ENCODE data around the gene CEACAM6.
"Not testable (repeated sequence)": the region's sequence is repeated elsewhere in the genome, so short reads cannot be mapped to it uniquely, and the experiment has no call there.

CEACAM6 gene

DNA sequence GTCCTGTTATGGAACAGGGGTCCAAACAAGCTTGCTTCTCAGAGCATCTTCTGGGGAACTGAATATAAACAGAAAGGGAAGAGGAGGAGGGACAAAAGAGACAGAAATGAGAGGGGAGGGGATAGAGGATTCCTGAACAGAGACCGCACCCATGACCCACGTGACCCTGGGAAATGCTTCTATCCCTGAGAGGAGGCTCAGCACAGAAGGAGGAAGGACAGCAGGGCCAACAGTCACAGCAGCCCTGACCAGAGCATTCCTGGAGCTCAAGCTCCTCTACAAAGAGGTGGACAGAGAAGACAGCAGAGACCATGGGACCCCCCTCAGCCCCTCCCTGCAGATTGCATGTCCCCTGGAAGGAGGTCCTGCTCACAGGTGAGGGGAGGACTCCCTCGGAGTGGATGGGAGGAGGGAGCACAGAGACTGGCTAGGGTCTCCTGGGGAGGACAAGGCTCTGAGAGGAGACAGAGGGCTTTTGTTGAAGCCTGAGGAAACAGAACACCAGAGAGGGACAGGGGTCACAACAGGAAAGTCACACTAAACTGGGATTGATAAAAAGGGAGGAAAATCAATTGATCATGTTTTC is at the start of gene CEACAM6:
CEACAM6 (plus strand) TSS at position 203 of the 586 bp plus-strand sequence; CDS start at position 312, 109 bp downstream.
- DNase-seq = no peak

DNA sequence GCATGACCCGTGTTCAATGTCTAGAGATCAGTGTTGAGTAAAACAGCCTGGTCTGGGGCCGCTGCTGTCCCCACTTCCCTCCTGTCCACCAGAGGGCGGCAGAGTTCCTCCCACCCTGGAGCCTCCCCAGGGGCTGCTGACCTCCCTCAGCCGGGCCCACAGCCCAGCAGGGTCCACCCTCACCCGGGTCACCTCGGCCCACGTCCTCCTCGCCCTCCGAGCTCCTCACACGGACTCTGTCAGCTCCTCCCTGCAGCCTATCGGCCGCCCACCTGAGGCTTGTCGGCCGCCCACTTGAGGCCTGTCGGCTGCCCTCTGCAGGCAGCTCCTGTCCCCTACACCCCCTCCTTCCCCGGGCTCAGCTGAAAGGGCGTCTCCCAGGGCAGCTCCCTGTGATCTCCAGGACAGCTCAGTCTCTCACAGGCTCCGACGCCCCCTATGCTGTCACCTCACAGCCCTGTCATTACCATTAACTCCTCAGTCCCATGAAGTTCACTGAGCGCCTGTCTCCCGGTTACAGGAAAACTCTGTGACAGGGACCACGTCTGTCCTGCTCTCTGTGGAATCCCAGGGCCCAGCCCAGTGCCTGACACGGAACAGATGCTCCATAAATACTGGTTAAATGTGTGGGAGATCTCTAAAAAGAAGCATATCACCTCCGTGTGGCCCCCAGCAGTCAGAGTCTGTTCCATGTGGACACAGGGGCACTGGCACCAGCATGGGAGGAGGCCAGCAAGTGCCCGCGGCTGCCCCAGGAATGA is 48.4 kb upstream of the CEACAM6 start:
- peak in 1 of 2 experiments; percentile 26 for DNase-seq

DNA sequence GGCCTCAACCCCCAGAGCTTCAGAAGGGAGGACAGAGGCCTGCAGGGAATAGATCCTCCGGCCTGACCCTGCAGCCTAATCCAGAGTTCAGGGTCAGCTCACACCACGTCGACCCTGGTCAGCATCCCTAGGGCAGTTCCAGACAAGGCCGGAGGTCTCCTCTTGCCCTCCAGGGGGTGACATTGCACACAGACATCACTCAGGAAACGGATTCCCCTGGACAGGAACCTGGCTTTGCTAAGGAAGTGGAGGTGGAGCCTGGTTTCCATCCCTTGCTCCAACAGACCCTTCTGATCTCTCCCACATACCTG is 47.9 kb upstream of the CEACAM6 start:
- DNase-seq = no peak

DNA sequence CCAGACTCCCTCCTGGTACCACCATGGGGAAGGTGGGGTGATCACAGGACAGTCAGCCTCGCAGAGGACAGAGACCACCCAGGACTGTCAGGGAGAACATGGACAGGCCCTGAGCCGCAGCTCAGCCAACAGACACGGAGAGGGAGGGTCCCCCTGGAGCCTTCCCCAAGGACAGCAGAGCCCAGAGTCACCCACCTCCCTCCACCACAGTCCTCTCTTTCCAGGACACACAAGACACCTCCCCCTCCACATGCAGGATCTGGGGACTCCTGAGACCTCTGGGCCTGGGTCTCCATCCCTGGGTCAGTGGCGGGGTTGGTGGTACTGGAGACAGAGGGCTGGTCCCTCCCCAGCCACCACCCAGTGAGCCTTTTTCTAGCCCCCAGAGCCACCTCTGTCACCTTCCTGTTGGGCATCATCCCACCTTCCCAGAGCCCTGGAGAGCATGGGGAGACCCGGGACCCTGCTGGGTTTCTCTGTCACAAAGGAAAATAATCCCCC is 47.4 kb upstream of the CEACAM6 start:
- DNase-seq = no peak

DNA sequence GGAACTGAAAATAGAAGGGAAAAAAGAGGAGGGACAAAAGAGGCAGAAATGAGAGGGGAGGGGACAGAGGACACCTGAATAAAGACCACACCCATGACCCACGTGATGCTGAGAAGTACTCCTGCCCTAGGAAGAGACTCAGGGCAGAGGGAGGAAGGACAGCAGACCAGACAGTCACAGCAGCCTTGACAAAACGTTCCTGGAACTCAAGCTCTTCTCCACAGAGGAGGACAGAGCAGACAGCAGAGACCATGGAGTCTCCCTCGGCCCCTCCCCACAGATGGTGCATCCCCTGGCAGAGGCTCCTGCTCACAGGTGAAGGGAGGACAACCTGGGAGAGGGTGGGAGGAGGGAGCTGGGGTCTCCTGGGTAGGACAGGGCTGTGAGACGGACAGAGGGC is 46.8 kb upstream of the CEACAM6 start, which contains the start of gene CEACAM5:
CEACAM5 (plus strand) TSS at position 146 of the 400 bp plus-strand sequence; CDS start at position 252, 106 bp downstream.
- no peak for DNase-seq

DNA sequence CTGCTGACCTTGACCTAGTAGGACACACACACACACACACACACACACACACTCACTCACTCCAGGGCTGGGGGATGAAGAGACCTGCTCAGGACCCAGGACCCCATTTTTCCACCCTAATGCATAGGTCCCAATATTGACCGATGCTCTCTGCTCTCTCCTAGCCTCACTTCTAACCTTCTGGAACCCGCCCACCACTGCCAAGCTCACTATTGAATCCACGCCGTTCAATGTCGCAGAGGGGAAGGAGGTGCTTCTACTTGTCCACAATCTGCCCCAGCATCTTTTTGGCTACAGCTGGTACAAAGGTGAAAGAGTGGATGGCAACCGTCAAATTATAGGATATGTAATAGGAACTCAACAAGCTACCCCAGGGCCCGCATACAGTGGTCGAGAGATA is 45.8 kb upstream of the CEACAM6 start:
- DNase-seq = not testable (repeated sequence)

DNA sequence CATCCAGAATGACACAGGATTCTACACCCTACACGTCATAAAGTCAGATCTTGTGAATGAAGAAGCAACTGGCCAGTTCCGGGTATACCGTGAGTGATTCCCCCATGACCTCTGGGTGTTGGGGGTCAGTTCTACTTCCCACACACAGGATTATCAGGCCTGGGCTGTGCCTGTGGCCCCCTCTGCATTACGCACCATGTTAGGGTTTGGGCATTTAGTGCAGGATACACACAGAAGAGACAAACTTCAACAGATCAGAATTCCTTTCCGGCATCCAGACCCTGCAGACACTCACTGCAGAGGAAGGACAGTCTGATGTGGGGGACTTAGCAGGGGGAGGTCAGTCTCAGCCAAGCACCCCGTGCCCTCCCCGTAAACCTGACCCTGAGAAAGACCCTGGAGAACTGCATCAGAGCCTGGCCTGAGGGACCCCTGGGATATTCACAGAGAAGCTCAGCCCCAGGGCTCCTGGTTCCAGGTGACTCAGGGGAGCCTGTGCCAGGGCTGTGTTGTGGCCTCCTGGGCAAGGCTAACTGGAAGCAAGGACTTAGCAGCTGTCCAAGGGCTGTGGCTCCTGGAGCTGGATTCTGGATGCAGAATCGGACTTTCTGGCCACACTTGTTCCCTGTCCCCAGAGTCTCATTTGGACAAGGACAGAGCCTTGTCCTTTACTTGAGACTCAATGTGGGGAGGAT is 45.2 kb upstream of the CEACAM6 start:
- DNase-seq = no peak

DNA sequence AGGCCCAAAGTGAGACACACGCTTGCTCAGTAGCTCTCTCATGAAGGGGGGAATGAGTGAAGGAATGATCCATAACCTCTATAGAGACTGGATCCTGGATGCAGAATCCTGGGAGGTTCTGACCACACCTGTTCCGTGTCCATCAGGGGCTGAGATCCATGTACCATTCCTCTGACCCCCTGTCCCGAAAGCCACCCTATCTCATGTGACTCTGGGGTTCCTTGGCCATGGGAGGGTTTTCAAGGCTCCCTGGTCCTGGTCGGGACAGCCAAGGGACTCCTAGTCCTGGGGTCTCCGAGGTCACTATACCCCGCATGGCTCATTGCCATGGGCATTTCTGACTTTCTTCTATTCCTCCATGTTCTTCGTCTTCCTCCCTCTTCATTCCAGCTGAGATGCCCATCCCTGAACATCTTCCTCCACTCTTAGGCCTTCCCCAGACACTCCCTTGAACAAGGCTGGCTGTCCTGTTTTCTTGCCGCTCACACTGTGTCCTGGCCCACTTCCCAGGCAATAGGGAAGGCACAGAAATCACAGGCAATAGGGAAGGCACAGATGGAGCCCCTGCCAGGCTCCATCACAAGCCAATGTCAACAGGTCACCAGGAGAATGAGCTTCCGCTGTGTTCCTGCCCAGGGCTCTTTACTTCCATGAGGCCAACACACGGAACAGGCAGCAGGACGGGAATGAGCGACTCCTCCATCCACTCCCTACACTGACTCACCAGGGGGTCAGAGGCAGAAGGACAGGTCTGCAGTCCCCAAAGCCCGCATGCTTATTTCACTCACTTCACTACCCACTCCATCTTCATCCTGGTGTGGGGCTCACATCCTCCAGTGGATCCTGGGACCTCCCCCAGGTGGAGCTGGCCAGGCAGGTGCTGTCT is 43.7 kb upstream of the CEACAM6 start:
- DNase-seq = no peak

DNA sequence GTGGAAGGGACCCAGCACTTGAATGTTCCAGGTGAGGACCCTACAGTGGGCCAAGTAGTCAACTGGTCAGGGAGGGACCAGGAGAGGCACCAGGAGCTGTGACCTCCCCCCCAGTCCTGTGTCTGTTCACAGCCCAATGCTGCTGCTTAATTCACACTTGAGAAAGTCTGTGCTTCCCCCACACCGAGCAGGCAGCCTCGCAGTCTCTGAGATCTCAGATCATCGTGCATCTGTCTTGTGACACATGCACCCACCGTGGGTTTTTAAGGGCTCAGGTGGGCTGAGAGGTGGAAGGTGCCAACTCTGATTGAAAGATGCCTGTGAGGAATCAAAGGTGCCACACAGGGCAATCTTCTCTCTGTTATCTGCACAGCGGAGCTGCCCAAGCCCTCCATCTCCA is 40.7 kb upstream of the CEACAM6 start:
- no peak for DNase-seq

DNA sequence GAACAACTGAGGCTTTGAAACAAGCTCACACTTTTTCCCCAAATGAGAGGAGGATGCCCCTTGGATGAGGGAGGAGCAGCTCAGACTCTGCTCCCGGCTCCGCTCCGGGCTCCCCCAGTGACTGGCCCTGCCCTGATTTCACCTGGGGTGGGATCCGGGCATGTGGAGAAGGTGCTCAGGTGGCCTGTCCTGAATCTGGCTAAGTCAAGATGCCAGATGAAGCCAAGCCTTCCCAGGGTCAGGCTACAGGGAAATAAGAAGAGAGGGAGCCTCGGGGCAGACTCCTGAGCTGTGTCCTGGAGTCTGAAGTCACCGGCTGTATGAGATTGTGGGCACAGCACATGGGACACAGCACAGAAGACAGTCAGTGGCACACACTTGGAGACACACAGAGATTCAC is 36.6 kb upstream of the CEACAM6 start:
- no peak for DNase-seq

DNA sequence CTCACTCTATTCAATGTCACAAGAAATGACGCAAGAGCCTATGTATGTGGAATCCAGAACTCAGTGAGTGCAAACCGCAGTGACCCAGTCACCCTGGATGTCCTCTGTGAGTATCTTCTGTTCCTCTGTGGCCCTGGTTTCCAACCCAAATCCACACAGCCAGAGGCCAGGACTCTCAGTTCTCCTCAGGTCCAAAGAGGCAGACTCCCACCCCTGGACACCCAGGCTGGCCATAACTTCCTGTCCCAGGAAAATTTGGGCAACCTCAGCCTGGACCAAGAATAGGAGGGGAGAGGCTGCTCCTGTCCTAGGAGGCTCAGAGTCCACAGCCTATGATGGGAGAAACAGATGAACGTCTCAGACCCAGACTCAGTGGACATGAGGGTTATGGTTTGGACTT is 35.2 kb upstream of the CEACAM6 start:
- DNase-seq = no peak

DNA sequence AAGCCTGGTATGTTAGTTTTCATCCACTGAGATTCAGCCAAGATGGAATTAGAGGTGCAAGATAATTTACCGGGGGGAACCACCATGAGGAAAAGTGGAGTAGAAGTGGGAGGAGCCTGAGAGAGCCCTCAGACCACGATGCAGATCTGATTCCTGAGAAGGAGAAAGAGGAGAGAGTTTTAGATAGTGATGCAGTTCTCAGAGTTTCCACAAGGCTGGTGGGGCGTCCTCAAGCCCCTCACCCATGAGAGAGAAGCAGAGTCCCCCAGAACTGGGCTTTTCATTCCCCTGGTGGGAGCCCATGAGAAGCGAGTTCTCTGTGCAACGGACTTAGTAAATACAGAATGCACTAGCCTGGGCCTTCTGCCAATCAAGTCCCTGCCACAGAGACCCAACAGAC is 28.8 kb upstream of the CEACAM6 start:
- no peak for DNase-seq

DNA sequence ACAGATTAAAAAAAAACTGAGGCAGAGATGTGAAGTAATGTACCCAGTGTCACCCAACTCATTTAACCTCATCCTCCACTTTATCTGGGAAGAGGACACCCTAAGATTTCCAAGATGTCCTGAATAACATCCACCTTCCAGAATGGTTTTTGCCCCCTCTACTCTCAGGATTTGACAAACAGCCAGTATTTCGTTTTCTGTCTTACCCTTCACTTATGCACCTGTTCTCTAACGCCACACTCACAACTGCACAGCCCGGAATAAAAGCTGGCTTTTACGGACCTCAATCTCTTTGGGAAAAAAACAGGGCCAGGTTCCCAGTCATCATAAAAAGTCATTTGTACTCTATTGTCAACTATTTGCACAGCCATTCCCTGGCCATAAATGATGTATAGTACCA is 21.2 kb upstream of the CEACAM6 start:
- no peak for DNase-seq

DNA sequence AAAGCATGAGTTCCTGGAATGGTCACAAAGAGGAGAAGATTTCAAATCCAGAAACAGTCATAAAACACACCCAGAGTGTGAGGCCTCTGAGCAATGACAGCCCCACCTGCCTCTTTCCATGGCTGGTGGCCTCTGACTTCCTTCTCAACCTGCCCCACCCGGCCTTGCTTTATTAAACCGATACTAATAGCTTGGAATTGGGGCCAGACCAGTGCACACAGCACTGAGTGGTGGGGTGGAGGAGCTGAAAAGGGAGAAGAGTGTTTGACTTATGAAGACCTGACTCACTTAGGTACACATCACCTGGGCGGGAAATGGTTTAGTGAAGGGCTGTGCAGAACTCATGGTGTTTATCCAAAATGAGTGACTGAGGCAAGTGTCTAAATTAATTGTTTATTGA is 20.7 kb upstream of the CEACAM6 start:
- no peak for DNase-seq

DNA sequence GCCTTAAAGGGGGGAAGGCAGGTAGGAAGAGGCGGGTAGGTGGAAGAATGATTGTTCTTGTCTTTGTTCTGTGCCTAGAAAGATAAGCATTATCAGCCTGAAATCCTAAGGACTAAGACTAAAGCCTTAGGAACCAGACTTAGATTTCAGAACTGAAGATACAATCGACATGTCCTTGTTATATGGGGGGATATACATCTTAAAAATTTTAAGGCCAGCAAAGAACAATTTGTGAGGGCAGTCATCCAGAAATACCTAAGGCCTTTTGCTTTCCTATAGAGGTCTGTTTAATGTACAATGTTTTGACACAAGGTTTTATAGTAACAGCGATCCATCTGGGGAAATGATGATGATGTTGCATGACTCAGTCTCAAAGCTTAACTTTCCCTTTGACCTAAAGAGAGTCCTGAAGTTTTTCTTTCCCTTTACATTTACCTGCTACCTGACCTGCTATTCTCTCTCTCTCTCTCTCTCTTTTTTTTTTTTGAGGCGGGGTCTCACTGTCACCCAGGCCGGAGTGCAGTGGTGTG is 20.2 kb upstream of the CEACAM6 start:
- DNase-seq = no peak

DNA sequence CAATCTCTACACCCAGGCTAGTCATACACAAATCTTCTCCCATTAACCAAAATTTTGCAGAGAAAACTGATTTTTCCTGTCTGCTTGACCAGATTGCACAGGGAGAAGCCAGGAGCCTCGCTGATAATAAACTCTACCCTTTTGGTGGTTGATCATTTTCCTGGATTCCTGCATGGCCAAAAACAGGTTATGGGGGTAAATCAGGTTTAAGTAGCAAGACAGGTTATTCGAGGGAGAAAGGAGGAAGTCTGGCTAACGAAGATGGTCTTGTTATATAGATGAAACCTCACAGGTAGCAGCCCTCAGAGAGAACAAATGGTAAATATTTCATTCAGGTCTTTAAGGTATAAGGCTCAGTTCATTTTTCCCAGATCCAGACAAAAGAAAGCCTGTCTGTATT is 16.0 kb upstream of the CEACAM6 start:
- no peak for DNase-seq

DNA sequence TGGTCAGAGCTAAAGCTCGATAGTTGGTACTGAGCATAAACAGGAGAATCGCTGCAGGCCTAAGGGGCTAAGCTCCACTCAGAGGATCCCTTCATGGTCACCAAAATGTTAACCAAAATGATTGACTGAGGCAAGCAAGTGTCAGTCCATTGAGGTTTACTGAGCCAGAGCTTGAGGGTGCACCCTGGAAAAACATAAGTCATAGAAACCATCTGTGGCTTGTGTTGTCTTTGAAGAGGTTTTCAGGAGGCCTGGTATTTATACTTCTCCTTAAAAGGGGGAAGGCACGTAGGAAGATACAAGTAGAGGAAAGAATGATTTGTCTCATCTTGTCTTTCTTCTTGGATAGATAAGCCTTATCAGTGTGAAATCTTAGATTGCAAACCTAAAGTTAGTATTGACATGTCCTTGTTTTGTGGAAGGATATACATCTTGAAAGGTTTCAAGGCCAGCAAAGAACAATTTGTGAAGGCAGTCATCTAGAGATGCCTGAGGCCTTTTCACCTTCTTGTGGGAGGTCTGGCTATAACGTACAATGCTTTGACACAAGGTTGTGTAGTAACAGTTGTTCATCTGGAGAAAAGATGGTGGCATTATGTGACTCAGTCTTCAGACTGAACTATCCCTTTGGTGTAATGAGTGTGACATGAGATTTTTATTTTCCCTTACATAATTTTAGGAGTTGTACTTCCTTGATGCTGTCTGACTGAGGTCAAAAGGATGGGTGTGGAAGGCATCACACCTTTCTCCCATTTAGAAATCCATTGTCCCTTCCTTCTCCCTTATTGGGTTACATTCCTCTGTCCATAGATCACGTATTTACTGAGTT is 14.7 kb upstream of the CEACAM6 start:
- DNase-seq = no peak

DNA sequence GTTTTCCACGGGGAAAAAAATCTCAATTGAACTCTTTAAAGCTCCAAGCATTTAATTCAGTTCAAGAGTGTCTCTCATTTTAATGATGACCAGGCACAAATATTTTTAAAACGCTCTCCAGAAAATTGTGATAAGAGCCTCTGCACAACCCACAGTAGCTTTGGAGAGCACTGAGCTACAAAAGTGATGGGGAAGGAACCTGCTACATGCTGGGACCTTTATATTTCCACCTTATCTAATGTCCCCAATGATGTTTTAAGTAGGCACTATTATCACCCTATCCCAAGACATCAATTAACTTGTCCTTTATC is 14.1 kb upstream of the CEACAM6 start:
- DNase-seq = no peak

DNA sequence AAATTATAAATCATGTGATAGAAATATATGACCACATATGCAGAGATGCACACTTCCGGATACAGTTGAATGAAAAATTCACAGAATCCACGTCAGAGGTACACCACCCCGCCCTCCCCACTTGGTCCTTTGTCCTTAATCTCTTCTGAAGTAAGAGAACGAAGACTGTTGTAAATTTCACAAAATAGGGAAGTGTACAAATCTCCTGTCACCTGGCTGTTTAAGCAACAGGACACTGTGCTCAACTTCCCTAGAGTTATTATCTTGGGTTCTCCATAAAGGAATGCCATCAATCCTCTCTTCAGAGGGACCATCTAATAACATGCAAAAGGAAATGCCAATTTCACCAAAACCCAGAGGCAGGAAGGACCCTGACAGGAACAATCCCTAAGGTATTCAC is 10.5 kb upstream of the CEACAM6 start:
- no peak for DNase-seq

DNA sequence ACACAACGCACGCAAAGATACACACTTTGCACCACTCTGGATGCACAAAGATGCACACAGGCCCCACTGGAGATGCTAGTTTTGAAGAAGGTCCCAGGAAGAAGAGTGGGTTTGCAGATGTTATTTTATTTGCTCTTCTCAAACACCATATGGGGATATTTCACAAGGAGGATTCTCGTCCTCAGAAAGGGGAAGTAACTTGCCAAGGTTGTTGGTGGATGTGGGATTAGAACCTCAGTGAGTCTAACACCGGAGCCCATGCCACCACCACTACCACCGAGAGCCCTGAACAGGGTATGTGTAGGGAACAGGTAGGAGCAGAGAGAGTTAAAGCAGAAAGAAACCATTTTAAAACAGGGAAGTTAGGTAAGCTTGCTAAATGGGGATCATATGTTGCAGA is 9.6 kb upstream of the CEACAM6 start:
- DNase-seq = no peak

DNA sequence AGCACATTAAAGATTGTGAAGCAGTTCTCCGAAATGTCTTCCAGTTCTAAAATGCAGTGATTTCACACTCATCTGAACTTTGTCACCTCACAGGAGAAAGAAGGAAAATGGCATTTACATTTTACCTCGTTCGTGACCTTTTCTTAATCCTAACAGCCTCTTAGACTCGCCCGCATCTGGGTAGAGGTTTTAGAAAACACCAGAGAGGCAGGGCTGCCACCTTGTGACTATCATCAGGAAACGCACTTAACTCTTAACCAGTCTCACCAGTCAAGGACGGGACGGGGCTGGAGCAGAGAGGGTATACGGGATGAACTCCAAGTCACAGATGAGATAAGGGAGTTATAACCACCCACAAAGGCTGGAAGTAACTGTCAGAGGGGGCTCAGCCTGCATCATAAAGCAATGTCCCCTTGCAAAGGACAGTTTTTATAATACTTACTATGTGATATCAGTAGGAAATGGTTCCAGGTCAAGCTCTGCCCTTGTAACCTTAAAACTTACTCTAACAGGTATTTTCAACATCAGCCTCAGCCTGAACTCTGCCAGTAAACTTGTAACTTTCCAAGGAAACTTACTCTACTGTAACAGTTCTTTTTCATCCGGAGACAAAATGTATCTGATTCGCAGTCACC is 8.6 kb upstream of the CEACAM6 start:
- DNase-seq = peak; percentile 26 to 46

DNA sequence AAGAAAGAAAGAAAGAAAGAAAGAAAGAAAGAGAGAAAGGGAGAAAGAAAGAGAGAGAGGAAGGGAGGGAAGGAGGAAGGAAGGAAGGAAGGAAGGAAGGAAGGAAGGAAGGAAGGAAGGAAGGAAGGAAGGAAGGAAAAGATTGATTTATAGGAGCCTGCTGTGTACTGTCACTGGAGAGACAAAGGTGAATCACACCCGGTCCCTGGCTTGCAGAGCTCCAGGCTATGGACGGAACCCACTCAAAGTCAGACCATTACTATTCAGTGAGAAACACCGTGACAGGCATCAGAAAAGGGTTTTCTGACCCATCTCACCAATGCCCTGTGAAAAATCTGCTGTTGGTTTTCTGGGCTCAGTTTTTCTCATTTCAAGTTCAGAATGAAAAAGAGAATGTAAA is 7.3 kb upstream of the CEACAM6 start:
- no peak for DNase-seq

All from NCI-H524 (cell line).